Adrenal gland (tissue), 5 donors: ENCODE results near the gene ENTPD8.

ENCODE experiments used
- CTCF ChIP-seq, 6 experiments: fragments of 450-650 bp in 4 of 6; fragments of 200-600 bp in 2 of 6; sonication (generic) in 1 of 6; IDR thresholded peaks; 1 replicate in 5 of 6; 2 replicates in 1 of 6; pipeline versions ENCODE4 v1.5.1 to v1.8.0; 2016 to 2021; ENCODE audit warnings: antibody characterized with exemption in 6 of 6, mild to moderate bottlenecking in 2 of 6, moderate library complexity in 1 of 6
- POLR2A ChIP-seq, 2 donors: fragments of 450-650 bp; IDR thresholded peaks; one replicate each; pipeline ENCODE4 v1.6.1; 2017; ENCODE audit warnings: antibody characterized with exemption in 2 of 2, mild to moderate bottlenecking in 2 of 2, moderate library complexity in 1 of 2
- donor health status: DM: no; HTN: no; CAD: no.

- TF ChIP-seq CTCF (IDR thresholded peaks at IDR 0.05) (no peak), POLR2A (IDR thresholded peaks at IDR 0.05) (no peak)
Measured at GRCh38 chr9:137427454-137428310, 13.5 kb downstream of the ENTPD8 start.
